ENCODE data around the gene MISP.

The MISP gene

DNA sequence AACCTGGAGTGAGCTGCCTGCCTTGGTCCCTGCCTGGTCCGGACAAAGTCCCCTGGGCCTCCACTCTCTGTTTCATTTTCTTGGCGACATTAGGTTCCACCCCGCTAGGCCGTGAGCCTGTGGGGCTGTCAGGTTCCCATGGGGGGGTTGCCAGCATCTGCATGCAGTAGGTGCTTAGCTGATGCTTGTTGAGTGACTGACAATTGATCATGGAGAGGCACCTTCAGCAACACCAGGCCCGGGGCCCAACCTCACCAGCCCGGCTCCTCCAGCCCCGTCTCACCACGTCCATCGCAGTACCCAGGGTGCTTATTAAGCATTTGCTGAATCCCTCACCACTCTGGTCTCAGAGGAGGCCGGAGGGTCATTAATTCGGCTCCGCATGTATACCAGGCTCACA lies 13.4 kb downstream of the MISP start:
- H3K36me3 Mint-ChIP-seq (ENCODE audit: low read depth), result no peaks in the 10 kb centered on the region
- H3K27me3 Mint-ChIP-seq (ENCODE audit: low read depth), result no peaks in the 10 kb centered on the region
- H3K9me3 Mint-ChIP-seq, result peaks cover 3% of the 10 kb centered on the region
- no peak overlapping the region for H3K4me3 Mint-ChIP-seq
- no peak for DNase-seq (ENCODE audit: low spot score)
- no peak overlapping the region for H3K27ac Mint-ChIP-seq
- no peaks in the 10 kb centered on the region for H3K4me1 Mint-ChIP-seq (ENCODE audit: low read depth)

DNA sequence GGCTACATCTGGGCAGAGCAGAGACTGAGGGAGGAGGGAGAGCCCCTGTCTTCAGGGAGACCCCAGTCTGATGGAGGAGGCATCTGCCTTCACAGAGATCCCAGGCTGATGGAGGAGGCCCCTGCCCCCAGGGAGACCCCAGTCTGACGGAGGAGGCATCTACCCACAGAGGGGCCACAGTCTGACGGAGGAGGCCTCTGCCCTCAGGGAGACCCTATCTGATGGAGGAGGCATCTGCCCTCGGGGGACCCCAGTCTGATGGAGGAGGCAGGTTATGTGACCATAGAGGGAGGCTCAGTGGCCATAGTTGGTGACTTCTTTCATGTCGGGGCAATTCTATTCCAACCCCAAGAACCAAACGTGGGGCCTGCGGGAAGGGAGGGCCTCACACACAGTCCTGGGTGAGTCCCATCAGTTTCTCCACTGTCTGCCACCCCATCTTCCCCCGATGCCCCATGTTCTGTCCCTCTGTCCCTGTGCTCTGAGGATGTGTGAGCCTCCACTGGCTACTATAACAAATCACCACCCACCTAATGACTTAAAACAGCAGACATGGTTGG lies 14.3 kb downstream of the MISP start:
- DNase-seq (ENCODE audit: low spot score), result no peak
- Mint-ChIP-seq H3K27ac (no peak overlapping the region), H3K4me1 (ENCODE audit: low read depth) (peaks cover 1% of the 10 kb centered on the region), H3K4me3 (no peak overlapping the region), H3K36me3 (ENCODE audit: low read depth) (no peaks in the 10 kb centered on the region), H3K9me3 (no peaks in the 10 kb centered on the region), H3K27me3 (ENCODE audit: low read depth) (no peaks in the 10 kb centered on the region)

GRCh38 chr19:768424-768823 lies 17.5 kb downstream of the MISP start:
- no peak for DNase-seq (ENCODE audit: low spot score)
- Mint-ChIP-seq H3K36me3 (ENCODE audit: low read depth) (no peaks in the 10 kb centered on the region), H3K27ac (no peak overlapping the region), H3K9me3 (no peaks in the 10 kb centered on the region), H3K4me3 (no peak overlapping the region), H3K27me3 (ENCODE audit: low read depth) (peaks cover 2% of the 10 kb centered on the region), H3K4me1 (ENCODE audit: low read depth) (peaks cover 3% of the 10 kb centered on the region)

DNA sequence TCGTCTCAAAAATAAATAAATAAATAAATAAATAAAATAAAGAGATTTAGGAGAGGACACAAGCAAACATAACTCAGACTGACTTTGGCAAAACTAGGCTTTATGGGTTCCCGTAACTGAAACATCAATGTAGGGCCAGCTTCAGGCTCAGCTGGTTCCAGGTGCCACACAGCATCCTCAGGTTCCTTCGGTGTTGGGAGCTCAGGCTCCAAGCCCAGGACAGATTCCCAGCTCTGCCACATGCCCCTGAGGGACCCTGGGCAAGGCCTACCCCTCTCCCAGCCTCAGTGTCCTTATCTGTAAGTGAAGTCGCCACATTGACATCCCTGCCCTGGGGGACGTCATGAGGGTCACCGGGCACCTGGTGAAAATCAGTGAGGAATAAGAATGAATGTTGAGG lies 18.7 kb downstream of the MISP start:
- H3K27me3 Mint-ChIP-seq (ENCODE audit: low read depth), result peaks cover 2% of the 10 kb centered on the region
- no peak overlapping the region for H3K4me3 Mint-ChIP-seq
- DNase-seq (ENCODE audit: low spot score), result no peak
- H3K9me3 Mint-ChIP-seq, result no peaks in the 10 kb centered on the region
- no peaks in the 10 kb centered on the region for H3K36me3 Mint-ChIP-seq (ENCODE audit: low read depth)
- peaks cover 3% of the 10 kb centered on the region for H3K4me1 Mint-ChIP-seq (ENCODE audit: low read depth)
- no peak overlapping the region for H3K27ac Mint-ChIP-seq

GRCh38 chr19:771332-771785 lies 20.4 kb downstream of the MISP start:
- H3K27me3 Mint-ChIP-seq (ENCODE audit: low read depth), result peaks cover 2% of the 10 kb centered on the region
- no peak overlapping the region for H3K4me3 Mint-ChIP-seq
- H3K27ac Mint-ChIP-seq, result no peak overlapping the region
- no peaks in the 10 kb centered on the region for H3K36me3 Mint-ChIP-seq (ENCODE audit: low read depth)
- H3K4me1 Mint-ChIP-seq (ENCODE audit: low read depth), result peaks cover 3% of the 10 kb centered on the region
- no peak for DNase-seq (ENCODE audit: low spot score)
- H3K9me3 Mint-ChIP-seq, result no peaks in the 10 kb centered on the region

GRCh38 chr19:772063-772462 lies 21.2 kb downstream of the MISP start:
- H3K36me3 Mint-ChIP-seq (ENCODE audit: low read depth), result no peaks in the 10 kb centered on the region
- H3K4me1 Mint-ChIP-seq (ENCODE audit: low read depth), result peaks cover 3% of the 10 kb centered on the region
- no peak for DNase-seq (ENCODE audit: low spot score)
- H3K27me3 Mint-ChIP-seq (ENCODE audit: low read depth), result peaks cover 2% of the 10 kb centered on the region
- H3K9me3 Mint-ChIP-seq, result no peaks in the 10 kb centered on the region
- no peak overlapping the region for H3K27ac Mint-ChIP-seq
- H3K4me3 Mint-ChIP-seq, result no peak overlapping the region

GRCh38 chr19:772730-773436 lies 22.0 kb downstream of the MISP start:
- no peak overlapping the region for H3K27ac Mint-ChIP-seq
- no peaks in the 10 kb centered on the region for H3K36me3 Mint-ChIP-seq (ENCODE audit: low read depth)
- no peaks in the 10 kb centered on the region for H3K9me3 Mint-ChIP-seq
- no peak for DNase-seq (ENCODE audit: low spot score)
- H3K4me3 Mint-ChIP-seq, result no peak overlapping the region
- peaks cover 2% of the 10 kb centered on the region for H3K27me3 Mint-ChIP-seq (ENCODE audit: low read depth)
- peaks cover 3% of the 10 kb centered on the region for H3K4me1 Mint-ChIP-seq (ENCODE audit: low read depth)

DNA sequence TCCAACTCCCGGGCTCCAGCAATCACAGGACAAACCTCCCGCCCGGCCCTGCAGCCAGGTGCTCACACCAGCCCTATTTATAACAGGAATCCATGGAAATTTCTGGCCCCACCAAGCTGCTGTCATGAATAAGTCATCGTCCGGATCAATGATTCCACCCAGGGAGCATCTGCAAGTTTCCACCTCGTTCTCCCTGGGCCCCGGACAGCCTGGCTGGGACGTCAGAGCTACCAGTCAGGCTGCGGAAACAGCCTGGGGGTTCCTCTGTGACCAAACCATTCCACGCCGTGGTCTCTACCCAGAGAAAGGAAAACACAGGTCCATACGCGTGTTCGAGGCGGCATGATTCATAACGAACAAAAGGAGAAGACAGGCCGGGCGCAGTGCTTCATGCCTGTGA lies 25.6 kb downstream of the MISP start:
- Mint-ChIP-seq H3K27me3 (ENCODE audit: low read depth) (peaks cover 2% of the 10 kb centered on the region), H3K27ac (no peak overlapping the region), H3K9me3 (no peaks in the 10 kb centered on the region), H3K4me3 (no peak overlapping the region), H3K4me1 (ENCODE audit: low read depth) (no peaks in the 10 kb centered on the region), H3K36me3 (ENCODE audit: low read depth) (no peaks in the 10 kb centered on the region)
- DNase-seq (ENCODE audit: low spot score), result no peak

- no peak overlapping the region for H3K4me3 Mint-ChIP-seq
- H3K4me1 Mint-ChIP-seq (ENCODE audit: low read depth), result no peaks in the 10 kb centered on the region
- no peak for DNase-seq (ENCODE audit: low spot score)
- H3K9me3 Mint-ChIP-seq, result no peaks in the 10 kb centered on the region
- H3K27ac Mint-ChIP-seq, result no peak overlapping the region
- H3K27me3 Mint-ChIP-seq (ENCODE audit: low read depth), result no peaks in the 10 kb centered on the region
- H3K36me3 Mint-ChIP-seq (ENCODE audit: low read depth), result no peaks in the 10 kb centered on the region
These were observed 28.2 kb downstream of the MISP start for GRCh38 chr19:778910-779653.

DNA sequence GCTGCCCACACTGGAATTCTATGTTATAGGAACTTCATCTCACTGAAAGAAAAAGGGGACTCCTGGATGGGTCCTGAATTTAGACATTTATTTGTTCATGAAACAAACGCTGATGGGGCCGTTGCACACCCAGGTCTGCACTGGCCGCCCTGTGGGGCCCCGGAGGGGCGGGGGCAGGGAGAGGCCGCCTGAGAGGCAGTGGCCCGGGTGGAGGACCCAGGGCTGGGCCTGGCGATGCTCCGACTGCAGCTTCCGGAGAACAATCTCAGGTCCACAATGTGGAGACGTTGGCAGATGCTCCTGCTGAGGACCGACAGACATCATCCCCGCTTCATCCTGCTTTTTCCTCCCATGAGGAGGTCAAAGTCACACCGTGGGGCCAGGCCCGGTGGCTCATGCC lies 30.0 kb downstream of the MISP start:
- DNase-seq (ENCODE audit: low spot score), result no peak
- Mint-ChIP-seq H3K9me3 (no peaks in the 10 kb centered on the region), H3K36me3 (ENCODE audit: low read depth) (no peaks in the 10 kb centered on the region), H3K4me3 (no peak overlapping the region), H3K27me3 (ENCODE audit: low read depth) (no peaks in the 10 kb centered on the region), H3K27ac (no peak overlapping the region), H3K4me1 (ENCODE audit: low read depth) (no peaks in the 10 kb centered on the region)

- no peak for DNase-seq (ENCODE audit: low spot score)
- Mint-ChIP-seq H3K4me3 (no peak overlapping the region), H3K27me3 (ENCODE audit: low read depth) (no peaks in the 10 kb centered on the region), H3K9me3 (no peaks in the 10 kb centered on the region), H3K4me1 (ENCODE audit: low read depth) (no peaks in the 10 kb centered on the region), H3K36me3 (ENCODE audit: low read depth) (no peaks in the 10 kb centered on the region), H3K27ac (no peak overlapping the region)
These were observed 30.9 kb downstream of the MISP start for GRCh38 chr19:781800-782184.

GRCh38 chr19:782185-782877 lies 31.4 kb downstream of the MISP start:
- DNase-seq (ENCODE audit: low spot score), result no peak
- Mint-ChIP-seq H3K9me3 (no peaks in the 10 kb centered on the region), H3K27ac (no peak overlapping the region), H3K4me1 (ENCODE audit: low read depth) (no peaks in the 10 kb centered on the region), H3K36me3 (ENCODE audit: low read depth) (no peaks in the 10 kb centered on the region), H3K27me3 (ENCODE audit: low read depth) (no peaks in the 10 kb centered on the region), H3K4me3 (no peak overlapping the region)

- Mint-ChIP-seq H3K27me3 (ENCODE audit: low read depth) (no peaks in the 10 kb centered on the region), H3K4me1 (ENCODE audit: low read depth) (no peaks in the 10 kb centered on the region), H3K27ac (no peak overlapping the region), H3K36me3 (ENCODE audit: low read depth) (no peaks in the 10 kb centered on the region), H3K4me3 (no peak overlapping the region), H3K9me3 (no peaks in the 10 kb centered on the region)
- no peak for DNase-seq (ENCODE audit: low spot score)
These were observed 32.2 kb downstream of the MISP start for GRCh38 chr19:782878-783668.
